Stimulated activated CD8-positive, alpha-beta memory T cell treated with anti-CD3 and anti-CD28 coated beads, Interleukin-2, amount 100 ng/mL, for 48 hours (primary cell): ENCODE results near the gene IBTK.
"Not testable (repeated sequence)": the region's sequence is repeated elsewhere in the genome, so short reads cannot be mapped to it uniquely, and the experiment has no call there.

Source experiments
- DNase-seq, 2 donors: peaks; one replicate each; pipeline ENCODE4 v3.0.0-alpha.2; 2020; ENCODE audit warnings: low read depth in 2 of 2

IBTK gene, protein sequence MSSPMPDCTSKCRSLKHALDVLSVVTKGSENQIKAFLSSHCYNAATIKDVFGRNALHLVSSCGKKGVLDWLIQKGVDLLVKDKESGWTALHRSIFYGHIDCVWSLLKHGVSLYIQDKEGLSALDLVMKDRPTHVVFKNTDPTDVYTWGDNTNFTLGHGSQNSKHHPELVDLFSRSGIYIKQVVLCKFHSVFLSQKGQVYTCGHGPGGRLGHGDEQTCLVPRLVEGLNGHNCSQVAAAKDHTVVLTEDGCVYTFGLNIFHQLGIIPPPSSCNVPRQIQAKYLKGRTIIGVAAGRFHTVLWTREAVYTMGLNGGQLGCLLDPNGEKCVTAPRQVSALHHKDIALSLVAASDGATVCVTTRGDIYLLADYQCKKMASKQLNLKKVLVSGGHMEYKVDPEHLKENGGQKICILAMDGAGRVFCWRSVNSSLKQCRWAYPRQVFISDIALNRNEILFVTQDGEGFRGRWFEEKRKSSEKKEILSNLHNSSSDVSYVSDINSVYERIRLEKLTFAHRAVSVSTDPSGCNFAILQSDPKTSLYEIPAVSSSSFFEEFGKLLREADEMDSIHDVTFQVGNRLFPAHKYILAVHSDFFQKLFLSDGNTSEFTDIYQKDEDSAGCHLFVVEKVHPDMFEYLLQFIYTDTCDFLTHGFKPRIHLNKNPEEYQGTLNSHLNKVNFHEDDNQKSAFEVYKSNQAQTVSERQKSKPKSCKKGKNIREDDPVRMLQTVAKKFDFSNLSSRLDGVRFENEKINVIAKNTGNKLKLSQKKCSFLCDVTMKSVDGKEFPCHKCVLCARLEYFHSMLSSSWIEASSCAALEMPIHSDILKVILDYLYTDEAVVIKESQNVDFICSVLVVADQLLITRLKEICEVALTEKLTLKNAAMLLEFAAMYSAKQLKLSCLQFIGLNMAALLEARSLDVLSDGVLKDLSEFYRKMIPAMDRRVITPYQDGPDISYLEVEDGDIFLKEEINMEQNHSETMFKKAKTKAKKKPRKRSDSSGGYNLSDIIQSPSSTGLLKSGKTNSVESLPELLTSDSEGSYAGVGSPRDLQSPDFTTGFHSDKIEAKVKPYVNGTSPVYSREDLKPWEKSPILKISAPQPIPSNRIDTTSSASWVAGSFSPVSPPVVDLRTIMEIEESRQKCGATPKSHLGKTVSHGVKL (N-terminal part only)

GRCh38 chr6:82247505-82248272 is at the start of gene IBTK:
TSS of gene IBTK (minus strand) at chr6:82247744. CDS start at chr6:82240486, 7,258 bp downstream.
- DNase-seq, result peak; percentile 78 to 85

DNA sequence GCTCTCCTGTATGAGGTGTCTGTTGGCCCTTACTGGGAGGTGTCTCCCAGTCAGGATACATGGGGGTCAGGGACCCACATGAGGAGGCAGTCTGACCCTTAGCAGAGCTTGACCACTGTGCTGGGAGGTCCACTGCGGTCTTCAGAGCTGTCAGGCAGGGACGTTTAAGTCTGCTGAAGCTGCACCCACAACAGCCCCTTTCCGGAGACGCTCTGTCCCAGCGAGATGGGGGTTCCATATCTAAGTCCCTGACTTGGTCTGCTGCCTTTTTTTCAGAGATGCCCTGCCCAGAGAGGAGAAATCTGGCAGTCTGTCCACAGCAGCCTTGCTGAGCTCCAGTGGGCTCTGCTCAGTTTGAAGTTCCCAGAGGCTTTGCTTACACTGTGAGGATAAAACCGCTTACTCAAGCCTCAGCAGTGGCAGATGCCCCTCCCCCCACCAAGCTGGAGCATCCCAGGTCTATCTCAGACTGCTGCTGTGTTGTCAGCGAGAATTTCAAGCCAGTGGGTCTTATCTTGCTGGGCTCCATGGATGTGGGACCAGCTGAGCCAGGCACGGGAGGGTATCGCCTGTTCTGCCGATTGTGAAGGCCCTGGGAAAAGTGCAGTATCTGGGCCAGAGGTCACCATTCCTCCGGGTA is 36.3 kb upstream of the IBTK start:
- DNase-seq, result no peak

- not testable (repeated sequence) for DNase-seq
These were observed 34.0 kb upstream of the IBTK start for GRCh38 chr6:82281550-82281949.

- no peak for DNase-seq
These were observed 30.1 kb upstream of the IBTK start for GRCh38 chr6:82277686-82278085.

- DNase-seq, result no peak
These were observed 28.1 kb upstream of the IBTK start for GRCh38 chr6:82275686-82276085.

GRCh38 chr6:82273295-82273694 is 25.8 kb upstream of the IBTK start:
- no peak for DNase-seq

DNA sequence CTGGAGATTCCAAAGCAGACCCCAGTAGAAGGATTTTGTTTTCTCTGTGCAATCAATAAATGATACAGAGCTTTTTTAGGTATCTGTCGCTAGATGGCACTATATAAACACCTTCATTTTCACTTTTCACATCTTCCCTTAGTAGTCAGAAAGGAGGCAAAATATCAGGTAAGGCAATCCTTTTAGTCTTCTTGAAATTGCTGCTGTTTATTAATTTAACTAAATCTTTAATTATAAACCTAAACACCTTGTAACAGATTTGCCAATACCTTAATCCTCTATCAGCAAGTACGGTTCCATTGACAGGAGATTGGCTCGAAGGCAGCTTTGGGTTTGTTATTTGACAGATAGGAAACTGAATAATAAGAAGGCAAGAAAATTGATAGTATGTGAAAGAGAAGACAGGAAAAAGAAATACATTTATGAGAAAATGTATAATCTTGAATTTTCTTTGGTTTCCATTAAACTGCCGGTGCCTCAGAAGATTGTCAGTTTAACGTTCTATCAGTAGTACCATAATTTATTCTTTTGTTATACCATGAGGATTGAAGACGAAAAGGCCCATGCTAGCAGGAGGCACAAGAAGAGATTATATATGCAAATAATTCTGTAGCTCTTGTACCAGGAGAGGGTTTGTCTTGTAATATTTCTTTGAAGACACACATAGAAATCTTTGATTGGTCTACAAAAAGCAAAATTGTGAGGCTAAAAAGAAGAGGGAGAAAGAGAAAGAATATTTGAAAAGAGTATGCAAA is 23.5 kb upstream of the IBTK start:
- no peak for DNase-seq

DNA sequence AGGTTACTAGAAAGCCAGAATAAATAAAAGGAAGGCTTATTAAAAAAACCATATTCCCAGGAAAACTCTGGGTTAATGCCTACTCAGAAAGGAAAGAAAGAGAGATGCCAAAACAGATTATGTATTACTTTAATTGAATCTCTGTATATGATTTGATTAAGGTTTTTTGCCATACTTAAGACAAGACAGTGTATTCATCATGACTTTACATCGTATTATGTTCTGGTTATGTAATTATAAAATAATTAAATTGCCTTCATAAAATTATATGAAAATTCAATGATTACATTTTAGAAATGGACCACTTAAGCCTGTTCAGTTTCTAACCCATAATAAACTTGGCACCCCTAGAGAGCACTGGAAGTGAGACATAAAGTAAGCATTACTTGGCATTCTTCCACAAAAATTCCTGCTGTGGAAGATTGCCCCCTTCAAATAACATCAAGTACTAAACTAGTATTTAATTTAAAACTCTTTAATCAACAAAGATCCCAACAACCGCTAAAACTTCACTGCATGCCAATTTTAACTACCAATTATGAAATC is 20.8 kb upstream of the IBTK start:
- DNase-seq, result no peak

GRCh38 chr6:82264824-82265223 is 17.3 kb upstream of the IBTK start:
- no peak for DNase-seq

DNA sequence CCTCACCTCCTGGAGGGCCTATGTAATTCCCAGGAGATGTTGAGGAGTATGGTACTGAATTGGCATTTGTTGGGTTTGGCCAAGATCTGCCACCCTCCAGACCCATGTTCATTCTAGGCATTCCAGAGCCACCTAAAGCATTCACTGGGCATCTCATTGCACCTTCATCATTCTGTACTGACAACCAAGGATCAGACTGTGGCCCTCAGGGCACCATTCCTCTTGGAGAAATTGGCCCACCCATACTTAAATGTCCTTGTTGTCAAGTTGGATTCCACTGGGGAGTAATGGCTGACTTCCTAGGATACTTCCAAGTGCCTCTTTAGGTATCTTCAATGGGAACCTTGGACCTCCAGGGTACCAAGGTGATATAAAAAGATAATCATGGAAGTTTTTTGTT is 16.8 kb upstream of the IBTK start:
- no peak for DNase-seq

GRCh38 chr6:82263916-82264315 is 16.4 kb upstream of the IBTK start:
- no peak for DNase-seq

GRCh38 chr6:82260997-82261732 is 13.6 kb upstream of the IBTK start:
- DNase-seq, result no peak

DNA sequence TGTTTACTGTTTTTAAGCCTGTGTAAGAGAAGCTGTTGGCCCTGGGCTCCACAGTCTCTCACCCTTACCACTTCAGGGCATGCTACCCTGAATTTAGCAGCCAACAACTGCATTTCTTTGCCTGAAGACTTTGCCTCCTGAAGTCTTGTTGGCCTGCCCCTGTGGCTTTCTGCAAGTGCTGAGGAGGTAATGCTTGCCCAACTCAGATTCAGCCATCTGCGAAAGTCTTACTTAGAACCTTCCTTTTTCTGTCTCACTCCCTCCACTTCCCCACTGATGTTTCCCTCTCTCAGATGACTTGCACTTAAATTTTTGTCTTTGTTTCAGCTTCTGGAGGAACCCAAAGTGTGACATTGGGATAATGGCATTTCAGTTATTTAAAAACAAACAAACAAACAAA is 11.8 kb upstream of the IBTK start:
- no peak for DNase-seq

GRCh38 chr6:82257088-82257774 is 9.7 kb upstream of the IBTK start:
- no peak for DNase-seq

- DNase-seq, result not testable (repeated sequence)
These were observed 7.2 kb upstream of the IBTK start for GRCh38 chr6:82254722-82255121.

DNA sequence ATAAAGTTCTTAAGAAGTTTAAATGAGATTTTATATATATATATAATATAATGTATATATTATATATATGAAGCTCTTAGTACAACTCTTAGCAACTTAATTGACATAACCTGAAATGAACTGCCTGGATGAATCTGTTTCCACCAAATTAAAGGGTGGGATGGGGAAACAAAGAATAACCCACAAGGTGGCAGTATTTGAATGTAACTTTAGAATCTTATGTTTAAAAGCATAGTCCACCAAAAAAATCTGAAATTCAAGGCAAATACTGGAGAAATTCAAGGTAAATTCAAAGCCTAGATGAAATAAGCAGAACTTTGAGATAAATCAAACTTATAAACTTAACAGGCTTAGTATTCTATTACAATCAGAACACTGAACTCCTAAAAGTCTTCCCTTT is 4.4 kb upstream of the IBTK start:
- DNase-seq, result no peak

DNA sequence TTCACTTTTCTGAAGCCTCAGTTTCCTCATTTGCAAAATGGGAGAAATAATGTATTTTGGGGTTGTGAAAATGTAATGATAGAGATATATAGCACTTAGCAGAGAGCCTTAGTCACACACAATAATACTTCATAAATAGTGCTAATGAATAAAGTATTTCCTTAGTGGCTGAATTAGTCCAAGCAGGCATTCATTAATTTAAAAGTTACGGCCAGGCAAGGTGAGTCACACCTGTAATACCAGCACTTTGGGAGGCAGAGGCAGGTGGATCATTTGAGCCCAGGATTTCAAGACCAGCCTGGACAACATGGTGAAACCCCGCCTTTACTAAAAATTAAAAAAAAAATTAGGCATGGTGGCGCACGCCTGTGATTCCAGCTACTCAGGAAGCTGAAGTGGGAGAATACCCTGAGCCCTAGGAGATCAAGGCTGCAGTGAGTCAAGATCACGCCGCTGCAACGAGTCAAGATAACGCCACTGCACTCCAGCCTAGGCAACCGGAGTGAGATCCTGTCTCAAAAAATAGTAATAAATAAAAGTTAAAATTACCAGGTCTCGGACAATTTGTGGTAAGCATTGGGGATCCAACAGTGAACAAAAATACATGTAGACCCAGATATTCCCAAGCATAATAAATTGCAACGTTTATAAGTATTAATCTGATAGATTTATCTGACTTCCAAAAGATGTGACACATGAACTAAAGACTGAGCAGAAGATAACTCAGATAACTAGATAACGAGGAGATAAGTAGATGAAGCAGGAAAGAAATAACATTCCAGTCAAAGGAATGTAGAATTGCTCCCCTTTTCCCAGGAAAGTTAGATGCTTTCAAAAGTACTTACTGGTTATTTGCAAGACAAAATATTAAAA is 2.1 kb upstream of the IBTK start:
- no peak for DNase-seq

DNA sequence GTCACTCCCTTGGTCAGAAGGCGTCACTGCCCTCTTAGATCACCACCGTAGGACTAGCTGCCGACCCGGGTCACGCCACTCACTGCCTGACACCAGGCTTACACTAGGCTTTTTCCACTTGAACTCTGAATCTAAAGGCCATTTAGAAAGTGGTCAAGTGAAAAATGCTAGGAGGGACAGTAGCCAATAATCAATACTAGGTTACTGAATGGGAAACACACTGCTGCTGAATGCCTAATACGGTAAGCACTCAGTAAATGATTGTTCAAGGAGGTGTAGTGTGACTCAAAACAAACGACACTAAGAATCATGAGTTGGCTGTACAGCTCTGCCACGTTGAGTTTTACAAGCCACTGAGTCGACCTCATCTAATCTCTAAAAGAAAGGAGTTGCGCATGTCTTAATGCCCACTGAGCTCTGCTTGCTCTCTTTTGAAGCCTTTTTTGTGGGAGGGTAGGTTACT is 760 bp upstream of the IBTK start:
- DNase-seq, result no peak
